OCI-LY3 (cell line): Measurements from ENCODE around the gene CPEB3.

Experiments used
- EZH2phosphoT487 ChIP-seq: fragments of 200-600 bp; shearing (Covaris generic); IDR thresholded peaks from 2 replicates; pipeline ENCODE4 v1.6.1; 2018; ENCODE audit warnings: antibody characterized with exemption, mixed run types, low read depth
- TF ChIP-seq, protein P1 (sequence below): fragments of 200-600, 300-600 bp; sonication (generic); IDR thresholded peaks from 2 replicates; pipeline ENCODE4 v1.5.1; 2014; ENCODE audit warnings: antibody characterized with exemption, low read length, low read depth

DNA sequence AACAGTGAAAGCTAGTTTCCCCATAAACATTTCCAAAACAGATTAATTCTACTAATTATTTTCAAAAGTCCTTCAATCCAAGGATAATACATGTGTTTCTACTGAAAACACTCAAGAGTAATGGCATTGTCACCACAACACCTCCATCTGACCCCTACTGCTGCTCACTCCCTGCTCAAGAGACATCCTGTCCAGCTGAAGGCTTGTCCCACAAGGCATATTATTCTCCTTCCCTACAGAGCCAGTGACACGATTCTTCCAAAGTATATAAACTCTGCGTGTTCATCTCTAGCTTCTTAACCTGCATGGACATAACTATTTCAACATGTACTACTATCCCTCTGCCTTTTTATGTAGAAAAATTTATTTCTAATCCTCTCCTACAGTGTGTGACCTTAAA lies 182.1 kb downstream of the CPEB3 start:
- TF ChIP-seq, protein P1, sequence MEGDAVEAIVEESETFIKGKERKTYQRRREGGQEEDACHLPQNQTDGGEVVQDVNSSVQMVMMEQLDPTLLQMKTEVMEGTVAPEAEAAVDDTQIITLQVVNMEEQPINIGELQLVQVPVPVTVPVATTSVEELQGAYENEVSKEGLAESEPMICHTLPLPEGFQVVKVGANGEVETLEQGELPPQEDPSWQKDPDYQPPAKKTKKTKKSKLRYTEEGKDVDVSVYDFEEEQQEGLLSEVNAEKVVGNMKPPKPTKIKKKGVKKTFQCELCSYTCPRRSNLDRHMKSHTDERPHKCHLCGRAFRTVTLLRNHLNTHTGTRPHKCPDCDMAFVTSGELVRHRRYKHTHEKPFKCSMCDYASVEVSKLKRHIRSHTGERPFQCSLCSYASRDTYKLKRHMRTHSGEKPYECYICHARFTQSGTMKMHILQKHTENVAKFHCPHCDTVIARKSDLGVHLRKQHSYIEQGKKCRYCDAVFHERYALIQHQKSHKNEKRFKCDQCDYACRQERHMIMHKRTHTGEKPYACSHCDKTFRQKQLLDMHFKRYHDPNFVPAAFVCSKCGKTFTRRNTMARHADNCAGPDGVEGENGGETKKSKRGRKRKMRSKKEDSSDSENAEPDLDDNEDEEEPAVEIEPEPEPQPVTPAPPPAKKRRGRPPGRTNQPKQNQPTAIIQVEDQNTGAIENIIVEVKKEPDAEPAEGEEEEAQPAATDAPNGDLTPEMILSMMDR, result no peak
- no peak for TF ChIP-seq EZH2phosphoT487
